GM10248 (cell line): Measurements from ENCODE around the gene FBXO48.

Experiments
- CTCF ChIA-PET: fragments of 300-600 bp; sonication (Branson Sonifier 250); formaldehyde crosslinking; extraction: SDS; loops from one replicate; lab custom pipeline; 2021; ENCODE audit warnings: antibody characterized with exemption; lab: Yijun Ruan, JAX
- POLR2A ChIA-PET: fragments of 350-650 bp; sonication (Branson Sonifier 250); formaldehyde crosslinking; extraction: SDS; loops from one replicate; lab custom pipeline; 2020; ENCODE audit warnings: antibody characterized with exemption; lab: Yijun Ruan, JAX
- DNase-seq: peaks from one replicate; pipeline ENCODE4 v3.0.0; 2012; ENCODE audit errors: extremely low spot score
- TF ChIP-seq, protein P1 (sequence below): IDR thresholded peaks from 2 replicates; pipeline ENCODE4 v1.5.1; 2012; ENCODE audit warnings: mild to moderate bottlenecking, low read depth; ENCODE audit errors: extremely low read depth, missing control alignments, control extremely low read depth

Gene FBXO48

GRCh38 chr2:68456198-68456597 is 10.9 kb downstream of the FBXO48 start:
- TF ChIP-seq, protein P1, sequence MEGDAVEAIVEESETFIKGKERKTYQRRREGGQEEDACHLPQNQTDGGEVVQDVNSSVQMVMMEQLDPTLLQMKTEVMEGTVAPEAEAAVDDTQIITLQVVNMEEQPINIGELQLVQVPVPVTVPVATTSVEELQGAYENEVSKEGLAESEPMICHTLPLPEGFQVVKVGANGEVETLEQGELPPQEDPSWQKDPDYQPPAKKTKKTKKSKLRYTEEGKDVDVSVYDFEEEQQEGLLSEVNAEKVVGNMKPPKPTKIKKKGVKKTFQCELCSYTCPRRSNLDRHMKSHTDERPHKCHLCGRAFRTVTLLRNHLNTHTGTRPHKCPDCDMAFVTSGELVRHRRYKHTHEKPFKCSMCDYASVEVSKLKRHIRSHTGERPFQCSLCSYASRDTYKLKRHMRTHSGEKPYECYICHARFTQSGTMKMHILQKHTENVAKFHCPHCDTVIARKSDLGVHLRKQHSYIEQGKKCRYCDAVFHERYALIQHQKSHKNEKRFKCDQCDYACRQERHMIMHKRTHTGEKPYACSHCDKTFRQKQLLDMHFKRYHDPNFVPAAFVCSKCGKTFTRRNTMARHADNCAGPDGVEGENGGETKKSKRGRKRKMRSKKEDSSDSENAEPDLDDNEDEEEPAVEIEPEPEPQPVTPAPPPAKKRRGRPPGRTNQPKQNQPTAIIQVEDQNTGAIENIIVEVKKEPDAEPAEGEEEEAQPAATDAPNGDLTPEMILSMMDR: no peak
- POLR2A ChIA-PET: no interaction called here
- DNase-seq: no peak
- CTCF ChIA-PET: interaction anchor here (0.7 to 1.4 kb wide), 6 partner anchors 8 to 469 kb away, joined by 3 to 6 read pairs (median 4); no protein-coding TSS in a partner anchor

DNA sequence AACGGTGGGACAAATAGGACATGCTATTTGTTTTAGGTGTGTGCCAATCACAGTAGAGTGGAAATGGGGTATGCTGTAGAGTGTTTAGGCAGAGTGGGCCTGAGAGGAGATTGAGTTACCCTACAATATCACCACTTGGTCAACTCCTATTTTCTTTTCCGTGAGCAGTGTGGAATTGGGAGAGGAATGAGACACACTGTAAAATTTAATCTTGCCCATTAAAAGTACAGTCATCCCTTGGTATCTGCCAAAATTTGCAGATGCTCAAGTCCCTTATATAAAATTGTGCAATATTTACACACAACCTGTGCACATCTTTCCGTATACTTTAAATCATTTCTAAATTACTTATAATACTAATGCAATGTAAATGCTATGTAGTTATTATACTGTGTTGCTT is 12.4 kb downstream of the FBXO48 start:
- no peak for DNase-seq
- POLR2A ChIA-PET: no interaction called here
- TF ChIP-seq, protein P1: no peak
- CTCF ChIA-PET: interaction anchor here (1.1 to 2.5 kb wide), 2 partner anchors 9 to 12 kb away, joined by 4 to 33 read pairs; partner anchors contain the start of genes APLF and FBXO48

DNA sequence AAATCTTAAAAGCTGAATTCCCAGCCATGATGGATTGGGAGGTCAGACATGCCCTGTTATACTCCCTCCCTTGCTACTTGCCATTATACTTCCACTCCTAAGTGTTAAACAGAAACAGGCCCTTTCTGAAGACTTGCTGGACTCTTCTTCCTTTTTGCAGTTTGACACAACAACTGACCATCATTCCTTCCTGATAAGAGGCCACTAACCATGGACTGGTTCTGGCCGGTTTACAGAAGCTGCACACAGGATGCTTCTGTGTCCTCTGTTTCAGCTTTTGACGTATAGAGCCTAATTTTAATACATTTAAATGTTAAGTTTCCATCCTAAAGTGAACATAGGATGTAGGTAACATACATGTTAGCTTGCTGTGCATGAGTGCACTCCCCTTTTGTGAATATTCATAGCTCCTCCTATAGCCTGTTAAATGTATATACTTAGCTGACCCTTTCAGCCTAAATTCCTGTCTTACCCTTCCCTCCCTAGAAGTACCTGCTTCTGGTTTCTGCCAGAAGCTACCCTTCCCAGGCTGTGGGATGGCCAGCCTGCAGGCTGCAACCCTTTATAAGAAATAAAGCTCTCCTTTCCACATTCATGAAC is 13.2 kb downstream of the FBXO48 start:
- no peak for DNase-seq
- CTCF ChIA-PET: interaction anchor here (0.8 to 2.5 kb wide), 7 partner anchors 10 to 170 kb away, joined by 3 to 33 read pairs (median 4); partner anchors contain the start of genes APLF and FBXO48
- TF ChIP-seq, protein P1: no peak
- POLR2A ChIA-PET: no interaction called here

GRCh38 chr2:68452158-68452900 is 14.8 kb downstream of the FBXO48 start:
- POLR2A ChIA-PET: no interaction called here
- TF ChIP-seq, protein P1: no peak
- CTCF ChIA-PET: interaction anchor here (1.2 to 2.5 kb wide), 3 partner anchors 11 to 30 kb away, joined by 3 to 33 read pairs (median 18); no protein-coding TSS in a partner anchor
- DNase-seq: no peak

GRCh38 chr2:68448671-68449653 is 18.1 kb downstream of the FBXO48 start:
- no peak for DNase-seq
- TF ChIP-seq, protein P1: no peak
- POLR2A ChIA-PET: no interaction called here
- CTCF ChIA-PET: interaction anchor here (2.1 kb wide), 1 partner anchor 14 kb away, joined by 6 read pairs; no protein-coding TSS in a partner anchor
